ENCODE results near the gene ANTKMT. TPM values are rescaled to one million over a fixed set of nuclear protein-coding genes. Genes with fewer than 3 reads are reported as not detected.
"Not testable (repeated sequence)": the region's sequence is repeated elsewhere in the genome, so short reads cannot be mapped to it uniquely, and the experiment has no call there.

The ANTKMT gene
- total RNA-seq, 1 donor from 2014 or later = 37.1 TPM

GRCh38 chr16:680967-681745 is 39.8 kb upstream of the ANTKMT start:
- DNase-seq (ENCODE audit: low spot score) = peak; percentile 73
- ATAC-seq = no peak

- ATAC-seq = no peak
- DNase-seq (ENCODE audit: low spot score) = no peak
Measured at GRCh38 chr16:681746-682427, 39.1 kb upstream of the ANTKMT start.

GRCh38 chr16:682493-683395 is 38.2 kb upstream of the ANTKMT start:
- ATAC-seq (no peak), DNase-seq (ENCODE audit: low spot score) (no peak)

GRCh38 chr16:683396-684070 is 37.4 kb upstream of the ANTKMT start:
- DNase-seq (ENCODE audit: low spot score) = no peak
- ATAC-seq = no peak

- ATAC-seq = peak; percentile 63
Measured at GRCh38 chr16:684071-684794, 36.7 kb upstream of the ANTKMT start, which contains the start of gene JMJD8. TSS of gene JMJD8 (minus strand) at chr16:684334. CDS start at chr16:684319, 15 bp downstream.

GRCh38 chr16:684961-685696 is 35.8 kb upstream of the ANTKMT start:
- DNase-seq (ENCODE audit: low spot score) = peak; percentile 65
- no peak for ATAC-seq

More at GRCh38 chr16:684071-684794, 36.7 kb upstream of the ANTKMT start, which contains the start of gene JMJD8:
- DNase-seq (ENCODE audit: low spot score) = peak; percentile 98

GRCh38 chr16:685967-686366 is 35.0 kb upstream of the ANTKMT start:
- DNase-seq (ENCODE audit: low spot score) (peak; percentile 65), ATAC-seq (peak; percentile 8)

GRCh38 chr16:686459-687260 is 34.3 kb upstream of the ANTKMT start:
- DNase-seq (ENCODE audit: low spot score) (no peak), ATAC-seq (no peak)

GRCh38 chr16:687499-687898 is 33.4 kb upstream of the ANTKMT start:
- DNase-seq (ENCODE audit: low spot score) (no peak), ATAC-seq (no peak)

- DNase-seq (ENCODE audit: low spot score) = no peak
- no peak for ATAC-seq
Measured at GRCh38 chr16:689175-689897, 31.6 kb upstream of the ANTKMT start.

- ATAC-seq; DNase-seq (ENCODE audit: low spot score): not testable (repeated sequence)
Measured at GRCh38 chr16:691242-691641, 29.7 kb upstream of the ANTKMT start.

- DNase-seq (ENCODE audit: low spot score) (no peak), ATAC-seq (no peak)
Measured at GRCh38 chr16:692356-693108, 28.4 kb upstream of the ANTKMT start.

- DNase-seq (ENCODE audit: low spot score) = no peak
- ATAC-seq = no peak
Measured at GRCh38 chr16:693364-693763, 27.6 kb upstream of the ANTKMT start.

GRCh38 chr16:693766-694165 is 27.2 kb upstream of the ANTKMT start:
- no peak for ATAC-seq
- no peak for DNase-seq (ENCODE audit: low spot score)

GRCh38 chr16:694187-694862 is 26.6 kb upstream of the ANTKMT start:
- no peak for ATAC-seq
- DNase-seq (ENCODE audit: low spot score) = no peak

GRCh38 chr16:694863-695354 is 26.0 kb upstream of the ANTKMT start:
- DNase-seq (ENCODE audit: low spot score) = no peak
- no peak for ATAC-seq

All from left lobe of liver (tissue), 2 donors.